ENCODE data around the gene EXOC6. TPM values are rescaled to one million over a fixed set of nuclear protein-coding genes. Genes with fewer than 3 reads are reported as not detected.

The EXOC6 gene
- total and polyA plus RNA-seq, 3 experiments from 2014 or later = 7.3 to 10.9 (median 10.6) TPM

GRCh38 chr10:93039110-93039509, 190.8 kb downstream of the EXOC6 start:
- Mint-ChIP-seq H3K36me3 (peaks cover 4 to 10% (median 8%) of the 10 kb centered on the region in 3 donors), H3K27ac (no peak overlapping the region), H3K27me3 (no peaks in the 10 kb centered on the region), H3K9me3 (no peaks in the 10 kb centered on the region), H3K4me3 (no peak overlapping the region), H3K4me1 (no peaks in the 10 kb centered on the region)
- DNase-seq = no peak
- Histone ChIP-seq H3K4me3 (ENCODE audit: low read length) (no peak overlapping the region), H3K27ac (ENCODE audit: low read depth, low read length) (no peak overlapping the region), H3K27me3 (ENCODE audit: insufficient read depth, low read length, poor library complexity, severe bottlenecking) (no peaks in the 10 kb centered on the region), H3K36me3 (ENCODE audit: insufficient read depth, low read length) (no peaks in the 10 kb centered on the region), H3K4me1 (ENCODE audit: insufficient read depth, low read length) (no peaks in the 10 kb centered on the region), H3K9me3 (ENCODE audit: low read length) (no peaks in the 10 kb centered on the region)
- ChIA-PET POLR2A (no interaction called here), CTCF (no interaction called here)

- no peaks in the 10 kb centered on the region for H3K27me3 Mint-ChIP-seq
- no peaks in the 10 kb centered on the region for H3K9me3 Mint-ChIP-seq
- no peak overlapping the region for H3K27ac Mint-ChIP-seq
- Histone ChIP-seq H3K27ac (ENCODE audit: low read depth, low read length) (no peak overlapping the region), H3K9me3 (ENCODE audit: low read length) (no peaks in the 10 kb centered on the region), H3K4me3 (ENCODE audit: low read length) (no peak overlapping the region), H3K36me3 (ENCODE audit: insufficient read depth, low read length) (no peaks in the 10 kb centered on the region), H3K27me3 (ENCODE audit: insufficient read depth, low read length, poor library complexity, severe bottlenecking) (no peaks in the 10 kb centered on the region), H3K4me1 (ENCODE audit: insufficient read depth, low read length) (no peaks in the 10 kb centered on the region)
- H3K4me1 Mint-ChIP-seq = no peaks in the 10 kb centered on the region
- H3K4me3 Mint-ChIP-seq = no peak overlapping the region
- POLR2A ChIA-PET = no interaction called here
- peaks cover 4 to 10% (median 7%) of the 10 kb centered on the region in 3 donors for H3K36me3 Mint-ChIP-seq
- DNase-seq = no peak
- CTCF ChIA-PET = no interaction called here
These were observed 191.4 kb downstream of the EXOC6 start for GRCh38 chr10:93039721-93040120.

GRCh38 chr10:93054486-93054885, 206.2 kb downstream of the EXOC6 start:
- no peak overlapping the region for H3K4me3 Mint-ChIP-seq
- no peak for DNase-seq
- H3K36me3 Mint-ChIP-seq = peaks cover 15 to 19% (median 18%) of the 10 kb centered on the region in 3 donors
- CTCF ChIA-PET = no interaction called here
- Histone ChIP-seq H3K36me3 (ENCODE audit: insufficient read depth, low read length) (no peaks in the 10 kb centered on the region), H3K4me1 (ENCODE audit: insufficient read depth, low read length) (no peaks in the 10 kb centered on the region), H3K4me3 (ENCODE audit: low read length) (no peak overlapping the region), H3K9me3 (ENCODE audit: low read length) (no peaks in the 10 kb centered on the region), H3K27me3 (ENCODE audit: insufficient read depth, low read length, poor library complexity, severe bottlenecking) (no peaks in the 10 kb centered on the region), H3K27ac (ENCODE audit: low read depth, low read length) (no peak overlapping the region)
- no peak overlapping the region for H3K27ac Mint-ChIP-seq
- H3K9me3 Mint-ChIP-seq = no peaks in the 10 kb centered on the region
- H3K4me1 Mint-ChIP-seq = peaks cover 0 to 3% (median 3%) of the 10 kb centered on the region in 3 donors
- peaks cover 1 to 3% of the 10 kb centered on the region in 2 donors for H3K27me3 Mint-ChIP-seq
- POLR2A ChIA-PET = no interaction called here

GRCh38 chr10:93058139-93058538, 209.8 kb downstream of the EXOC6 start:
- Histone ChIP-seq H3K27ac (ENCODE audit: low read depth, low read length) (no peak overlapping the region), H3K27me3 (ENCODE audit: insufficient read depth, low read length, poor library complexity, severe bottlenecking) (no peaks in the 10 kb centered on the region), H3K4me3 (ENCODE audit: low read length) (no peak overlapping the region), H3K4me1 (ENCODE audit: insufficient read depth, low read length) (peaks cover 10% of the 10 kb centered on the region), H3K36me3 (ENCODE audit: insufficient read depth, low read length) (no peaks in the 10 kb centered on the region), H3K9me3 (ENCODE audit: low read length) (no peaks in the 10 kb centered on the region)
- peaks cover 13 to 22% (median 21%) of the 10 kb centered on the region in 3 donors for H3K4me1 Mint-ChIP-seq
- ChIA-PET POLR2A (no interaction called here), CTCF (no interaction called here)
- H3K9me3 Mint-ChIP-seq = no peaks in the 10 kb centered on the region
- no peak for DNase-seq
- H3K27me3 Mint-ChIP-seq = peaks cover 5 to 8% of the 10 kb centered on the region in 2 donors
- no peak overlapping the region for H3K4me3 Mint-ChIP-seq
- H3K27ac Mint-ChIP-seq = no peak overlapping the region
- H3K36me3 Mint-ChIP-seq = peaks cover 18 to 21% (median 20%) of the 10 kb centered on the region in 3 donors

- POLR2A ChIA-PET = no interaction called here
- CTCF ChIA-PET = interaction anchor here (1.5 kb wide), 1 partner anchor 21 kb away, joined by 3 read pairs; no protein-coding TSS in a partner anchor
- Mint-ChIP-seq H3K36me3 (peaks cover 16 to 20% (median 19%) of the 10 kb centered on the region in 3 donors), H3K27me3 (peaks cover 6 to 16% of the 10 kb centered on the region in 2 donors), H3K27ac (no peak within 1 kb of the TSS), H3K4me3 (peak within 1 kb of the TSS in 6 of 7 donors; percentile 23 to 67 (median 63)), H3K4me1 (peaks cover 17 to 34% (median 32%) of the 10 kb centered on the region in 3 donors), H3K9me3 (no peaks in the 10 kb centered on the region)
- no peak within 1 kb of the TSS for H3K4me3 ChIP-seq (ENCODE audit: low read length)
- no peaks in the 10 kb centered on the region for H3K36me3 ChIP-seq (ENCODE audit: insufficient read depth, low read length)
- no peak within 1 kb of the TSS for H3K27ac ChIP-seq (ENCODE audit: low read depth, low read length)
- no peak for DNase-seq
- no peaks in the 10 kb centered on the region for H3K9me3 ChIP-seq (ENCODE audit: low read length)
- H3K27me3 ChIP-seq (ENCODE audit: insufficient read depth, low read length, poor library complexity, severe bottlenecking) = no peaks in the 10 kb centered on the region
- H3K4me1 ChIP-seq (ENCODE audit: insufficient read depth, low read length) = peaks cover 10% of the 10 kb centered on the region
These were observed 211.9 kb downstream of the EXOC6 start, which contains the start of gene CYP26C1 for GRCh38 chr10:93059975-93060886. Gene CYP26C1, plus strand, starts transcription at chr10:93060798. Its CDS starts 466 bp downstream, at chr10:93061264.

GRCh38 chr10:93060887-93061593, 212.7 kb downstream of the EXOC6 start:
- no peaks in the 10 kb centered on the region for H3K27me3 ChIP-seq (ENCODE audit: insufficient read depth, low read length, poor library complexity, severe bottlenecking)
- H3K4me3 Mint-ChIP-seq = peak overlapping the region in 4 of 7 donors; percentile 23 to 67 (median 63)
- H3K27ac Mint-ChIP-seq = no peak overlapping the region
- ChIA-PET CTCF (interaction anchor here (1.5 kb wide), 1 partner anchor 20 kb away, joined by 3 read pairs; no protein-coding TSS in a partner anchor), POLR2A (no interaction called here)
- no peaks in the 10 kb centered on the region for H3K36me3 ChIP-seq (ENCODE audit: insufficient read depth, low read length)
- peaks cover 14 to 20% (median 19%) of the 10 kb centered on the region in 3 donors for H3K36me3 Mint-ChIP-seq
- H3K9me3 ChIP-seq (ENCODE audit: low read length) = no peaks in the 10 kb centered on the region
- H3K4me1 ChIP-seq (ENCODE audit: insufficient read depth, low read length) = peaks cover 10% of the 10 kb centered on the region
- H3K27ac ChIP-seq (ENCODE audit: low read depth, low read length) = no peak overlapping the region
- DNase-seq = no peak
- H3K9me3 Mint-ChIP-seq = no peaks in the 10 kb centered on the region
- H3K27me3 Mint-ChIP-seq = peaks cover 12 to 21% of the 10 kb centered on the region in 2 donors
- H3K4me1 Mint-ChIP-seq = peaks cover 19 to 40% (median 37%) of the 10 kb centered on the region in 3 donors
- no peak overlapping the region for H3K4me3 ChIP-seq (ENCODE audit: low read length)

- no peak overlapping the region for H3K27ac Mint-ChIP-seq
- DNase-seq = no peak
- H3K36me3 Mint-ChIP-seq = peaks cover 14 to 20% (median 19%) of the 10 kb centered on the region in 3 donors
- POLR2A ChIA-PET = no interaction called here
- Histone ChIP-seq H3K27ac (ENCODE audit: low read depth, low read length) (no peak overlapping the region), H3K27me3 (ENCODE audit: insufficient read depth, low read length, poor library complexity, severe bottlenecking) (no peaks in the 10 kb centered on the region), H3K9me3 (ENCODE audit: low read length) (no peaks in the 10 kb centered on the region), H3K36me3 (ENCODE audit: insufficient read depth, low read length) (no peaks in the 10 kb centered on the region), H3K4me3 (ENCODE audit: low read length) (no peak overlapping the region), H3K4me1 (ENCODE audit: insufficient read depth, low read length) (peaks cover 10% of the 10 kb centered on the region)
- H3K27me3 Mint-ChIP-seq = peaks cover 17 to 25% of the 10 kb centered on the region in 2 donors
- no peaks in the 10 kb centered on the region for H3K9me3 Mint-ChIP-seq
- CTCF ChIA-PET = interaction anchor here (1.5 kb wide), 1 partner anchor 19 kb away, joined by 3 read pairs; no protein-coding TSS in a partner anchor
- peak overlapping the region in 6 of 7 donors; percentile 42 to 77 (median 74) for H3K4me3 Mint-ChIP-seq
- peaks cover 21 to 43% (median 42%) of the 10 kb centered on the region in 3 donors for H3K4me1 Mint-ChIP-seq
These were observed 213.5 kb downstream of the EXOC6 start for GRCh38 chr10:93061594-93062513.
